IPS DF 4.7 (cell line): ENCODE data around the gene KIF22.
"Not testable (repeated sequence)": the region's sequence is repeated elsewhere in the genome, so short reads cannot be mapped to it uniquely, and the experiment has no call there.

Experiments
- DNase-seq: peaks from one replicate; pipeline ENCODE4 v3.0.0-alpha.2; 2013; ENCODE audit warnings: low spot score; ENCODE audit errors: extremely low read depth

Gene KIF22

GRCh38 chr16:29765167-29766032, 25.2 kb upstream of the KIF22 start:
- DNase-seq: no peak

GRCh38 chr16:29766571-29766970, 24.0 kb upstream of the KIF22 start:
- no peak for DNase-seq

- DNase-seq: no peak
Measured at GRCh38 chr16:29767062-29767461, 23.5 kb upstream of the KIF22 start.

- no peak for DNase-seq
Measured at GRCh38 chr16:29769507-29769906, 21.0 kb upstream of the KIF22 start.

GRCh38 chr16:29770250-29770929, 20.2 kb upstream of the KIF22 start:
- DNase-seq: no peak

- not testable (repeated sequence) for DNase-seq
Measured at GRCh38 chr16:29772330-29772729, 18.2 kb upstream of the KIF22 start.

GRCh38 chr16:29774730-29775129, 15.8 kb upstream of the KIF22 start:
- no peak for DNase-seq

GRCh38 chr16:29775742-29776408, 14.7 kb upstream of the KIF22 start:
- DNase-seq: no peak

GRCh38 chr16:29777576-29778350, 12.8 kb upstream of the KIF22 start, which contains the start of gene ZG16:
ZG16 (plus strand) TSS chr16:29778256; CDS start chr16:29779267, 1,011 bp downstream.
- DNase-seq: no peak

GRCh38 chr16:29779474-29779873, 11.1 kb upstream of the KIF22 start:
- DNase-seq: no peak

- DNase-seq: not testable (repeated sequence)
Measured at GRCh38 chr16:29783094-29783953, 7.2 kb upstream of the KIF22 start.

GRCh38 chr16:29784157-29784556, 6.4 kb upstream of the KIF22 start:
- DNase-seq: no peak

- DNase-seq: no peak
Measured at GRCh38 chr16:29784901-29785500, 5.5 kb upstream of the KIF22 start.

- not testable (repeated sequence) for DNase-seq
Measured at GRCh38 chr16:29787155-29787554, 3.4 kb upstream of the KIF22 start.

- DNase-seq: no peak
Measured at GRCh38 chr16:29789775-29790182, 772 bp upstream of the KIF22 start.

GRCh38 chr16:29790949-29791844, 646 bp downstream of the KIF22 start:
- no peak for DNase-seq

- DNase-seq: no peak
Measured at GRCh38 chr16:29791845-29792807, 1.6 kb downstream of the KIF22 start.

GRCh38 chr16:29793153-29793552, 2.6 kb downstream of the KIF22 start:
- not testable (repeated sequence) for DNase-seq
